HepG2 (cell line): ENCODE results near the gene C19orf18. TPM values are rescaled to one million over a fixed set of nuclear protein-coding genes. Genes with fewer than 3 reads are reported as not detected.

ENCODE experiments used
- ATAC-seq: fragments of 200-7000 bp; cut with Tn5 transposase; 3 replicates; pipeline ENCODE4 v1.9.1; 2020; ENCODE audit warnings: mild to moderate bottlenecking, moderate library complexity
- BruUV-seq: library from RNA; stranded (reverse); fragments of 400-500 nt; replicated peaks from 2 replicates; lab custom pipeline; 2021; lab: Mats Ljungman, UMichigan
- CTCF ChIA-PET: fragments of 300-600 bp; formaldehyde crosslinking; extraction: SDS; loops from one replicate; lab custom pipeline; 2021; ENCODE audit warnings: low total read pairs, inconsistent platforms, low intra/inter-chr PET ratio; lab: Yijun Ruan, JAX
- POLR2A ChIA-PET: fragments of 350-600 bp; sonication (Branson Sonifier 250); formaldehyde crosslinking; loops from one replicate; lab custom pipeline; 2020; ENCODE audit warnings: antibody characterized with exemption, inconsistent platforms; lab: Yijun Ruan, JAX
- DNase-seq: peaks from one replicate; pipeline ENCODE4 v3.0.0-alpha.2; 2015; ENCODE audit warnings: low spot score
- FAIRE-seq: peaks from 3 replicates; lab custom pipeline; 2011; peaks lifted over from hg19 to GRCh38; lab: Jason Lieb, UNC
- H2AFZ ChIP-seq: one replicate; pipeline ENCODE4 v1.6.1; 2011; ENCODE audit warnings: low read length, inconsistent platforms
- H3K27ac ChIP-seq: fragments of 300-600 bp; 3 replicates; pipeline ENCODE4 v1.8.0; 2011; ENCODE audit warnings: mixed run types, mild to moderate bottlenecking, mixed read lengths, low read length, inconsistent platforms; ENCODE audit not compliant: insufficient read depth; ENCODE audit errors: extremely low read length
- H3K27me3 ChIP-seq, 2 experiments: fragments of 200-600 bp in 1 of 2; 2 replicates in 1 of 2; 3 replicates in 1 of 2; pipeline versions ENCODE4 v1.6.0 to v1.8.0; 2011; ENCODE audit warnings: low read length in 2 of 2, mild to moderate bottlenecking in 2 of 2, moderate library complexity in 2 of 2, inconsistent platforms in 1 of 2; ENCODE audit not compliant: insufficient read depth in 2 of 2, control insufficient read depth in 1 of 2
- H3K36me3 ChIP-seq, 2 experiments: fragments of 200-600 bp in 1 of 2; replicated peaks in 1 of 2; 2 replicates in 1 of 2; 3 replicates in 1 of 2; pipeline versions ENCODE4 v1.5.1 to v1.8.0; 2011; ENCODE audit warnings: low read length in 2 of 2, inconsistent platforms in 1 of 2; ENCODE audit not compliant: insufficient read depth in 2 of 2, control insufficient read depth in 1 of 2
- H3K4me1 ChIP-seq: 2 replicates; pipeline ENCODE4 v1.5.1; 2012; ENCODE audit warnings: low read length, inconsistent platforms; ENCODE audit not compliant: insufficient read depth
- H3K4me2 ChIP-seq: 2 replicates; pipeline ENCODE4 v1.6.0; 2011; ENCODE audit warnings: low read depth, low read length, inconsistent platforms
- H3K4me3 ChIP-seq, 3 experiments: fragments of 200-600 bp in 1 of 3; sonication (generic), shearing (Covaris generic) in 1 of 3; replicated peaks in 1 of 3; 2 replicates each; pipeline ENCODE4 v1.5.1; 2011 to 2016; ENCODE audit warnings: low read length in 3 of 3, inconsistent platforms in 2 of 3, low read depth in 2 of 3, mild to moderate bottlenecking in 2 of 3, control low read depth in 1 of 3, mixed read lengths in 1 of 3; ENCODE audit not compliant: insufficient read depth in 1 of 3
- H3K79me2 ChIP-seq: one replicate; pipeline ENCODE4 v1.6.1; 2011; ENCODE audit warnings: low read length, inconsistent platforms; ENCODE audit not compliant: insufficient read depth
- H3K9ac ChIP-seq: 2 replicates; pipeline ENCODE4 v1.6.0; 2011; ENCODE audit warnings: mild to moderate bottlenecking, low read depth, low read length, inconsistent platforms; ENCODE audit not compliant: insufficient read depth
- H3K9me3 ChIP-seq: 2 replicates; pipeline ENCODE4 v1.5.1; 2012; ENCODE audit warnings: mild to moderate bottlenecking, low read length
- H4K20me1 ChIP-seq: 2 replicates; pipeline ENCODE4 v1.6.0; 2011; ENCODE audit warnings: inconsistent platforms, mild to moderate bottlenecking, low read length, moderate library complexity; ENCODE audit not compliant: insufficient read depth
- ATF7 ChIP-seq, 2 experiments: fragments of 450-650 bp in 1 of 2; sonication (generic) in 1 of 2; formaldehyde crosslinking in 1 of 2; IDR thresholded peaks; 2 replicates each; pipeline versions ENCODE4 v1.4.0 to v1.6.1; 2016 to 2020; ENCODE audit warnings: antibody characterized with exemption in 1 of 2, mild to moderate bottlenecking in 1 of 2, missing genetic modification reagents in 1 of 2
- DNMT1 ChIP-seq: sonication (generic); formaldehyde crosslinking; IDR thresholded peaks from 2 replicates; pipeline ENCODE4 v1.5.1; 2020; ENCODE audit warnings: mild to moderate bottlenecking, missing genetic modification reagents
- FOSL1 ChIP-seq: sonication (generic); formaldehyde crosslinking; IDR thresholded peaks from 2 replicates; pipeline ENCODE4 v1.9.0; 2021; ENCODE audit warnings: missing genetic modification reagents, borderline replicate concordance
- FOXK1 ChIP-seq: sonication (generic); formaldehyde crosslinking; IDR thresholded peaks from 2 replicates; pipeline ENCODE4 v1.4.0; 2020; ENCODE audit warnings: low read depth, missing genetic modification reagents, borderline replicate concordance
- FOXM1 ChIP-seq: sonication (generic); formaldehyde crosslinking; IDR thresholded peaks from 2 replicates; pipeline ENCODE4 v1.5.0; 2020; ENCODE audit warnings: missing genetic modification reagents
- KDM5B ChIP-seq: sonication (generic); formaldehyde crosslinking; IDR thresholded peaks from 2 replicates; pipeline ENCODE4 v1.4.0; 2020; ENCODE audit warnings: missing genetic modification reagents, mild to moderate bottlenecking, borderline replicate concordance
- MED1 ChIP-seq: sonication (generic); formaldehyde crosslinking; IDR thresholded peaks from 2 replicates; pipeline ENCODE4 v1.4.0; 2020; ENCODE audit warnings: missing genetic modification reagents
- POLR2G ChIP-seq: fragments of 200-400 bp; formaldehyde crosslinking; IDR thresholded peaks from 2 replicates; pipeline ENCODE4 v1.6.1; 2018; ENCODE audit warnings: mild to moderate bottlenecking, low read depth, low read length, moderate library complexity
- PRPF4 ChIP-seq: fragments of 200-400 bp; formaldehyde crosslinking; IDR thresholded peaks from 2 replicates; pipeline ENCODE4 v1.6.1; 2016; ENCODE audit warnings: low read length, low read depth; ENCODE audit not compliant: poor library complexity, severe bottlenecking
- RAD51 ChIP-seq: fragments of 450-650 bp; IDR thresholded peaks from 2 replicates; pipeline ENCODE4 v1.6.1; 2016; ENCODE audit warnings: borderline replicate concordance
- SKI ChIP-seq: fragments of 450-650 bp; IDR thresholded peaks from one replicate; pipeline ENCODE4 v1.6.1; 2018; ENCODE audit warnings: mild to moderate bottlenecking; ENCODE audit not compliant: partially characterized antibody
- U2AF1 ChIP-seq: fragments of 200-400 bp; formaldehyde crosslinking; optimal IDR thresholded peaks from 2 replicates; pipeline ENCODE3; 2017; ENCODE audit warnings: mild to moderate bottlenecking, low read depth, low read length
- XBP1 ChIP-seq: sonication (generic); formaldehyde crosslinking; IDR thresholded peaks from 2 replicates; pipeline ENCODE4 v1.5.0; 2020; ENCODE audit warnings: missing genetic modification reagents
- ZBTB8A ChIP-seq: sonication (generic); formaldehyde crosslinking; IDR thresholded peaks from 2 replicates; pipeline ENCODE4 v1.4.0; 2020; ENCODE audit warnings: mild to moderate bottlenecking, low read depth, missing genetic modification reagents, borderline replicate concordance
- ZNF350 ChIP-seq: sonication (generic); formaldehyde crosslinking; IDR thresholded peaks from 2 replicates; pipeline ENCODE4 v1.4.0; 2020; ENCODE audit warnings: mild to moderate bottlenecking, low read depth, missing genetic modification reagents, borderline replicate concordance
- ZNF510 ChIP-seq: sonication (generic); formaldehyde crosslinking; IDR thresholded peaks from 2 replicates; pipeline ENCODE4 v1.4.0; 2020; ENCODE audit warnings: low read depth, mild to moderate bottlenecking, missing genetic modification reagents
- ZNF550 ChIP-seq: sonication (generic); formaldehyde crosslinking; IDR thresholded peaks from 2 replicates; pipeline ENCODE4 v1.4.0; 2020; ENCODE audit warnings: mild to moderate bottlenecking, missing genetic modification reagents, borderline replicate concordance
- ZNF556 ChIP-seq: sonication (generic); formaldehyde crosslinking; IDR thresholded peaks from 2 replicates; pipeline ENCODE4 v1.4.0; 2020; ENCODE audit warnings: mild to moderate bottlenecking, missing genetic modification reagents, borderline replicate concordance
- ZNF746 ChIP-seq: sonication (generic); formaldehyde crosslinking; IDR thresholded peaks from 2 replicates; pipeline ENCODE4 v1.8.0; 2022; ENCODE audit warnings: mild to moderate bottlenecking, missing genetic modification reagents
- WGBS: methylation state at CpG from one replicate; pipeline ENCODE4 v1.1.6; 2017; ENCODE audit warnings: low lambda C conversion rate; 5-methylcytosine and 5-hydroxymethylcytosine counted together
- in situ Hi-C: cut with HindIII; loops from 2 replicates; pipeline ENCODE4 v1.10.0; 2017; ENCODE audit warnings: low pct_unique_long_range_greater_than_20kb; ENCODE audit not compliant: extremely low pct_ligation_motif_present
- intact Hi-C: fragments of 100-400 bp; cut with micrococcal nuclease; formaldehyde crosslinking; loops from one replicate; pipeline ENCODE4 v1.10.0; 2022; ENCODE audit not compliant: unreplicated experiment
- polyA plus RNA-seq, 8 experiments: library from polyadenylated mRNA; depleted of rRNA in 3 of 8; stranded (reverse) in 7 of 8; unstranded in 1 of 8; fragments of >200 nt; fragmentation: Illumina TruSeq in 4 of 8; extraction: Trizol in 4 of 8; gene quantifications; 2 replicates each; pipeline versions ENCODE4 v1.2.1 to v1.2.3, GENCODE V29; 2011 to 2016; ENCODE audit warnings: low read depth in 4 of 8, missing spikeins in 1 of 8, mixed read lengths in 1 of 8; ENCODE audit not compliant: insufficient read depth in 1 of 8
- total RNA-seq, 5 experiments: library from RNA; depleted of rRNA; stranded (reverse); fragments of >200 nt; fragmentation: Illumina TruSeq; extraction: Trizol; gene quantifications; 2 replicates each; pipeline ENCODE4 v1.2.3, GENCODE V29; 2016; ENCODE audit warnings: low read depth in 1 of 5

C19orf18 gene
- total and polyA plus RNA-seq, 2 of the 13 experiments (the other 11 are each of a cell fraction or from before 2014, with no cell fraction given) = 0.38 to 0.55 TPM

GRCh38 chr19:57961785-57962184, 12.5 kb downstream of the C19orf18 start:
- CTCF ChIA-PET = no interaction called here
- H3K9ac ChIP-seq = no peak overlapping the region
- H3K4me1 ChIP-seq = no peaks in the 10 kb centered on the region
- POLR2A ChIA-PET = no interaction called here
- no peaks in the 10 kb centered on the region for H3K36me3 ChIP-seq
- WGBS = 8% methylated on average over 1 of the region's 1 CpG
- H3K4me3 ChIP-seq = no peak overlapping the region
- TF ChIP-seq POLR2G = no peak
- TF ChIP-seq XBP1 (CRISPR knock-in tag) = no peak
- TF ChIP-seq ZNF556 (CRISPR knock-in tag) = no peak
- no peak for TF ChIP-seq DNMT1
- TF ChIP-seq FOXK1 = no peak
- no peak for TF ChIP-seq U2AF1
- TF ChIP-seq ZNF550 (CRISPR knock-in tag) = no peak
- TF ChIP-seq SKI = no peak
- no peak for TF ChIP-seq ZNF510
- TF ChIP-seq MED1 (CRISPR knock-in tag) = no peak
- TF ChIP-seq FOSL1 (CRISPR knock-in tag) = no peak
- no peak for TF ChIP-seq ATF7 (IDR thresholded peaks at IDR 0.05)
- no peak for TF ChIP-seq ATF7 (CRISPR knock-in tag; IDR thresholded peaks at IDR 0.05)
- TF ChIP-seq RAD51 = no peak
- no peak for TF ChIP-seq ZNF746 (CRISPR knock-in tag)
- TF ChIP-seq ZBTB8A (CRISPR knock-in tag) = no peak
- no peak for TF ChIP-seq FOXM1
- no peak for TF ChIP-seq KDM5B (CRISPR knock-in tag)
- TF ChIP-seq PRPF4 = no peak
- TF ChIP-seq ZNF350 (CRISPR knock-in tag) = no peak
- no peak overlapping the region for H3K27ac ChIP-seq
- peaks cover 59% of the 10 kb centered on the region for H3K9me3 ChIP-seq
- H2AFZ ChIP-seq = no peak overlapping the region
- ATAC-seq (no peak), DNase-seq (no peak), FAIRE-seq (no peak)
- H3K4me2 ChIP-seq = no peak overlapping the region
- H3K79me2 ChIP-seq = no peaks in the 10 kb centered on the region
- intact Hi-C loops = no loop called here
- in situ Hi-C loops = no loop called here
- no peaks in the 10 kb centered on the region for H4K20me1 ChIP-seq
- no TSS peak for BruUV-seq
- H3K27me3 ChIP-seq = no peaks in the 10 kb centered on the region
